ENCODE data around the gene CRYGC.

DNA sequence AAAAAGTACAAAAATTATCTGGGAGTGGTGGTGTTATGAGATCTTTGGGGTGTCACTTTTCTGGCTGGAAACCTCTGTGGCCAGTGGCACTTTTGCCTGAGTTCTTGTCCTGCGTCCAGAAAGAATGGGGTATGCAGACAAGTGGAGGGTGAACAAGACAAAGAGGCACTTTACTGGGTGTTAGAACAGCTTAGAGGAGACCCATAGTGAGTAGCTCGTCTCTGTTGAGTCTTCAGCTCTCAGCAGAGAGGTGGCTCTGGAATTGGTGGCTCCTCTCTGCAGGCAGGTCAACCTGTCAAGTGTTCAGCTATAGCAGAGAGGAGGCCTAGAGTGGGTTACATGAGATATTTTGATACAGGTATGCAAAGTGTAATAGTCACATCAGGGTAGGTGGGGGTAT lies 31.4 kb downstream of the CRYGC start:
- TF ChIP-seq ZSCAN23 (tag by site-specific recombination; IDR thresholded peaks at IDR 0.05) (no peak), HOXA7 (CRISPR knock-in tag; IDR thresholded peaks at IDR 0.05; ENCODE audit: borderline replicate concordance) (no peak), CTCF (tag by site-specific recombination; IDR thresholded peaks at IDR 0.05) (no peak), KLF16 (tag by site-specific recombination; IDR thresholded peaks at IDR 0.05) (no peak), ZNF121 (tag by site-specific recombination; IDR thresholded peaks at IDR 0.05) (no peak), BCL11A (tag by site-specific recombination; IDR thresholded peaks at IDR 0.05; ENCODE audit: low read depth) (no peak), GLI4 (tag by site-specific recombination; IDR thresholded peaks at IDR 0.05) (no peak), ZNF404 (tag by site-specific recombination; IDR thresholded peaks at IDR 0.05) (no peak), ZNF223 (tag by site-specific recombination; IDR thresholded peaks at IDR 0.05) (no peak)
- TF ChIP-seq, protein P1, sequence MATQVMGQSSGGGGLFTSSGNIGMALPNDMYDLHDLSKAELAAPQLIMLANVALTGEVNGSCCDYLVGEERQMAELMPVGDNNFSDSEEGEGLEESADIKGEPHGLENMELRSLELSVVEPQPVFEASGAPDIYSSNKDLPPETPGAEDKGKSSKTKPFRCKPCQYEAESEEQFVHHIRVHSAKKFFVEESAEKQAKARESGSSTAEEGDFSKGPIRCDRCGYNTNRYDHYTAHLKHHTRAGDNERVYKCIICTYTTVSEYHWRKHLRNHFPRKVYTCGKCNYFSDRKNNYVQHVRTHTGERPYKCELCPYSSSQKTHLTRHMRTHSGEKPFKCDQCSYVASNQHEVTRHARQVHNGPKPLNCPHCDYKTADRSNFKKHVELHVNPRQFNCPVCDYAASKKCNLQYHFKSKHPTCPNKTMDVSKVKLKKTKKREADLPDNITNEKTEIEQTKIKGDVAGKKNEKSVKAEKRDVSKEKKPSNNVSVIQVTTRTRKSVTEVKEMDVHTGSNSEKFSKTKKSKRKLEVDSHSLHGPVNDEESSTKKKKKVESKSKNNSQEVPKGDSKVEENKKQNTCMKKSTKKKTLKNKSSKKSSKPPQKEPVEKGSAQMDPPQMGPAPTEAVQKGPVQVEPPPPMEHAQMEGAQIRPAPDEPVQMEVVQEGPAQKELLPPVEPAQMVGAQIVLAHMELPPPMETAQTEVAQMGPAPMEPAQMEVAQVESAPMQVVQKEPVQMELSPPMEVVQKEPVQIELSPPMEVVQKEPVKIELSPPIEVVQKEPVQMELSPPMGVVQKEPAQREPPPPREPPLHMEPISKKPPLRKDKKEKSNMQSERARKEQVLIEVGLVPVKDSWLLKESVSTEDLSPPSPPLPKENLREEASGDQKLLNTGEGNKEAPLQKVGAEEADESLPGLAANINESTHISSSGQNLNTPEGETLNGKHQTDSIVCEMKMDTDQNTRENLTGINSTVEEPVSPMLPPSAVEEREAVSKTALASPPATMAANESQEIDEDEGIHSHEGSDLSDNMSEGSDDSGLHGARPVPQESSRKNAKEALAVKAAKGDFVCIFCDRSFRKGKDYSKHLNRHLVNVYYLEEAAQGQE (tag by site-specific recombination; IDR thresholded peaks at IDR 0.05): no peak
